ENCODE results near the gene KHDC3L. TPM values are rescaled to one million over a fixed set of nuclear protein-coding genes. Genes with fewer than 3 reads are reported as not detected.
A peak's percentile ranks its signal among the peaks of the same experiment; 100 is the strongest.

Gene KHDC3L
- total RNA-seq, 1 experiment from 2014 or later = not detected

DNA sequence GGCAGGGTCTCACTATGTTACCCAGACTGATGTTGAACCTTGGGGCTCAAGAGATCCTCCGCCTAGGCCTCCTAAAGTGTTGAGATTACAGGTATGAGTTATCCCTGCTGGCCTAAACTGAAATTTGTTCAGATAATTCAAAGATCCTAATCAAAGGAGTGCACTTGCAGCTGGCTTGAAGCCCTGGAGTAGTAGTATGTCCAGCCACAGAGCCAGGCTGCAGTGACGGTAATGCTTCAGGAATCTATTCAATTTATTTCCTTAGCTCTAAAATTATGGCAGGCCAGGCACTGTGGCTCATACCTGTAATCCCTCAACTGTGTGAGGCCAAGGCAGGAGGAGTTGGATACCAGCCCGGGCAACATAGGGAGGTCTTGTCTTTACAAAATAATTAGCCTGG, 30.8 kb downstream of the KHDC3L start:
- Histone ChIP-seq H3K9me3 (no peaks in the 10 kb centered on the region), H3K36me3 (no peaks in the 10 kb centered on the region), H3K27me3 (no peaks in the 10 kb centered on the region), H3K4me3 (no peak overlapping the region)
- peak; percentile 11 for DNase-seq

GRCh38 chr6:73394577-73395354, 32.3 kb downstream of the KHDC3L start, which contains the start of gene DDX43:
Gene DDX43 (plus strand): TSS chr6:73394828. CDS start chr6:73394906, 78 bp downstream.
- Histone ChIP-seq H3K36me3 (no peaks in the 10 kb centered on the region), H3K9me3 (no peaks in the 10 kb centered on the region), H3K27me3 (no peaks in the 10 kb centered on the region), H3K4me3 (no peak within 1 kb of the TSS)
- no peak for DNase-seq

GRCh38 chr6:73395875-73396274, 33.4 kb downstream of the KHDC3L start:
- Histone ChIP-seq H3K36me3 (no peaks in the 10 kb centered on the region), H3K9me3 (no peaks in the 10 kb centered on the region), H3K4me3 (no peak overlapping the region), H3K27me3 (no peaks in the 10 kb centered on the region)
- no peak for DNase-seq

DNA sequence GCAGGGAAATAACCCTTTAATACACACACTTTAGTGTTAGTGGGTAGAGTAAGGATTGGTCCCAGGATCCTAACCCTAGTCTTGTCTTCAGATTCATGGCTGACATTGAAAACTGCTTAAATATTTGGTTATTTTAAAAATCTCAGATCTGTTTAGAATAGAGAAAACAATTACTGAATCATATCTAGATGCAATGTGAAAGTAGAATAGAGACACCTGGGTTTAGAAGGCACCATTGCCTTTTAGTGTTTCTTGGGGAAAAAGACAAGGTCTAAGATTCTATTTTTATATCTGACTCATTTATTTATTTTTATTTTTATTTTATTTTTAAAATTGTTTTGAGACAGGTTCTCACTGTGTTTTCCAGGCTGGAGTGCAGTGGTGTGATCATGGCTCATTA, 38.2 kb downstream of the KHDC3L start:
- no peaks in the 10 kb centered on the region for H3K9me3 ChIP-seq
- H3K36me3 ChIP-seq = no peaks in the 10 kb centered on the region
- no peak for DNase-seq
- no peak overlapping the region for H3K4me3 ChIP-seq
- no peaks in the 10 kb centered on the region for H3K27me3 ChIP-seq

GRCh38 chr6:73409395-73409794, 46.9 kb downstream of the KHDC3L start:
- Histone ChIP-seq H3K9me3 (no peaks in the 10 kb centered on the region), H3K36me3 (no peaks in the 10 kb centered on the region)
- no peak for DNase-seq

DNA sequence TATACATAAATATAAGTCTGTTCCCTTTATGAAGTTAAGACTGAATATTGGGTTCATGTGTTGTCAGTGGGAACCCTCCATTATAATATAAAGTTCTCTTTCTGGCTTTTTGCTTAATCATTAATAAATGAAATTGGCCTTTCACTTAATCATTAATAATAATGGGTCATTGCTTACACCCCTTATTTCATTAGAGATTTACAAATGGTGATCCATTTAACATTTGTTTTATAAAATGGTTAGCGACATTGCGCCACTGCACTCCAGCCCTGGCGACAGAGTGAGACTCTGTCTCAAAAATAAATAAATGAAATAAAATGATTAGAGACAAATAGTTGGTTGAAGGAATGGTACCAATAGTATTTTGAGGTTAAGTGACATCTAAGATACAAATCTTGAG, 50.6 kb downstream of the KHDC3L start:
- no peak for DNase-seq
- H3K27me3 ChIP-seq = no peaks in the 10 kb centered on the region
- H3K9me3 ChIP-seq = no peaks in the 10 kb centered on the region
- H3K36me3 ChIP-seq = peaks cover 5% of the 10 kb centered on the region; the same call in 1 of the 2 replicates
- no peak overlapping the region for H3K4me3 ChIP-seq

More at GRCh38 chr6:73409395-73409794, 46.9 kb downstream of the KHDC3L start:
- H3K4me3 ChIP-seq = no peak overlapping the region
- no peaks in the 10 kb centered on the region for H3K27me3 ChIP-seq

Other genes starting within 250 kb of the KHDC3L start
- gene KHDC1L, start 137.2 kb upstream of the KHDC3L start, total RNA-seq (2014; rRNA removed; shearing (Covaris generic); ENCODE audit: low replicate concordance) = not detected in 2 replicates
- 2.3 and 3.5 TPM in 2 replicates for gene KHDC1, start 99.5 kb upstream of the KHDC3L start, total RNA-seq (2014; rRNA removed; shearing (Covaris generic); ENCODE audit: low replicate concordance)
- not detected in 2 replicates for gene DPPA5, start 8.4 kb upstream of the KHDC3L start, total RNA-seq (2014; rRNA removed; shearing (Covaris generic); ENCODE audit: low replicate concordance)
- gene OOEP, start 7.2 kb downstream of the KHDC3L start, total RNA-seq (2014; rRNA removed; shearing (Covaris generic); ENCODE audit: low replicate concordance) = not detected in 2 replicates
- gene DDX43, start 32.2 kb downstream of the KHDC3L start, total RNA-seq (2014; rRNA removed; shearing (Covaris generic); ENCODE audit: low replicate concordance) = not detected in 2 replicates
- 14.0 and 18.8 TPM in 2 replicates for gene CGAS, start 89.6 kb downstream of the KHDC3L start, total RNA-seq (2014; rRNA removed; shearing (Covaris generic); ENCODE audit: low replicate concordance)
- gene MTO1, start 99.1 kb downstream of the KHDC3L start, total RNA-seq (2014; rRNA removed; shearing (Covaris generic); ENCODE audit: low replicate concordance) = 20.1 and 21.1 TPM in 2 replicates
- 14,402 and 16,931 TPM in 2 replicates for gene EEF1A1, start 158.4 kb downstream of the KHDC3L start, total RNA-seq (2014; rRNA removed; shearing (Covaris generic); ENCODE audit: low replicate concordance)